ENCODE data around the gene MAPKAPK2.

GRCh38 chr1:206754011-206754410 is 69.3 kb downstream of the MAPKAPK2 start:
- TF ChIP-seq CTCF (IDR thresholded peaks at IDR 0.05) = no peak
- no peak for TF ChIP-seq POLR2A (IDR thresholded peaks at IDR 0.05; ENCODE audit: low read depth)
- no peak for TF ChIP-seq EP300 (IDR thresholded peaks at IDR 0.05)
- TF ChIP-seq POLR2AphosphoS5 (IDR thresholded peaks at IDR 0.05) = no peak
